Gastrocnemius medialis (tissue), 4 donors: Measurements from ENCODE around the gene HBEGF.

ENCODE experiments used
- POLR2A ChIP-seq, 2 donors: fragments of 450-650 bp; IDR thresholded peaks; one replicate each; pipeline ENCODE4 v1.6.1; 2017; ENCODE audit warnings: antibody characterized with exemption in 2 of 2, mild to moderate bottlenecking in 2 of 2, moderate library complexity in 2 of 2
- TF ChIP-seq, protein P1 (sequence below), 5 experiments: fragments of 450-650 bp in 3 of 5; fragments of 200-600 bp in 2 of 5; sonication (generic) in 2 of 5; IDR thresholded peaks in 4 of 5; conservative IDR thresholded peaks in 1 of 5; 1 replicate in 4 of 5; 2 replicates in 1 of 5; pipeline ENCODE4 v1.5.1; 2016 to 2019; ENCODE audit warnings: antibody characterized with exemption in 5 of 5, mild to moderate bottlenecking in 3 of 5, moderate library complexity in 3 of 5

DNA sequence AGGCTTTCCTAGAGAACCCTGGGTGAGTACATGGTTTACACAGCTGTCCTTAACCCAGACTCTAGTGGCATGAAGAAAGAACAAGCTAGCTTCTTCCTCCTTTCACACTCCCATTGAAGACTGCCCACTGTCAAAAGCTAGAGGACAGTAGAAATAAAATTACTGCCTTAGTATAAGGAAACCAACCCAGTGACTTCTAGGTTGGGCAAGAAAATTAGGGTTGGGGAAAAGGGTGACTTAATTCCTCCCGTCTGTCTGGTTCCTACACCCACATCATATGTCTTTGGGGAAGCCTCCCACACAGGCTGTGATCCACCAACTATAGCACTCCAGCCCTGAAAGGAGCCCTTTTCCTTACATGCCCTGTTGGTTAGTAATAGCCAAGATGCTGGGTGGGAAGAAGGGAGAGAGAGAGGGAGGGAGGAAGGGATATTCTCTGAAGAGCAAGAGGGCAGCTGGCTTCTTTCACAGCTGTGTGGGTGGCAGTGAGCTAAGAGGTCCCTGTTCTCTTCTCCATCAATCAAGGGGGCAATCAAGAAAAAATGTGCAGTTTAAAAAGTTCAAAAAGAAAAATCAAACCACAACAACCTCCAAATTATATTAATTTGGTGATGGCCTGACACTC, 21.7 kb downstream of the HBEGF start:
- TF ChIP-seq, protein P1, sequence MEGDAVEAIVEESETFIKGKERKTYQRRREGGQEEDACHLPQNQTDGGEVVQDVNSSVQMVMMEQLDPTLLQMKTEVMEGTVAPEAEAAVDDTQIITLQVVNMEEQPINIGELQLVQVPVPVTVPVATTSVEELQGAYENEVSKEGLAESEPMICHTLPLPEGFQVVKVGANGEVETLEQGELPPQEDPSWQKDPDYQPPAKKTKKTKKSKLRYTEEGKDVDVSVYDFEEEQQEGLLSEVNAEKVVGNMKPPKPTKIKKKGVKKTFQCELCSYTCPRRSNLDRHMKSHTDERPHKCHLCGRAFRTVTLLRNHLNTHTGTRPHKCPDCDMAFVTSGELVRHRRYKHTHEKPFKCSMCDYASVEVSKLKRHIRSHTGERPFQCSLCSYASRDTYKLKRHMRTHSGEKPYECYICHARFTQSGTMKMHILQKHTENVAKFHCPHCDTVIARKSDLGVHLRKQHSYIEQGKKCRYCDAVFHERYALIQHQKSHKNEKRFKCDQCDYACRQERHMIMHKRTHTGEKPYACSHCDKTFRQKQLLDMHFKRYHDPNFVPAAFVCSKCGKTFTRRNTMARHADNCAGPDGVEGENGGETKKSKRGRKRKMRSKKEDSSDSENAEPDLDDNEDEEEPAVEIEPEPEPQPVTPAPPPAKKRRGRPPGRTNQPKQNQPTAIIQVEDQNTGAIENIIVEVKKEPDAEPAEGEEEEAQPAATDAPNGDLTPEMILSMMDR (IDR thresholded peaks at IDR 0.05 in 4 of 5, conservative IDR thresholded peaks at IDR 0.05 in 1 of 5) = no peak
- TF ChIP-seq POLR2A (IDR thresholded peaks at IDR 0.05) = no peak
